Measurements from ENCODE around the gene RBMS2. TPM values are rescaled to one million over a fixed set of nuclear protein-coding genes. Genes with fewer than 3 reads are reported as not detected.

The RBMS2 gene
- polyA plus RNA-seq, 2 of the 4 experiments (the other 2 are of a cell fraction): 13.3 to 46.4 TPM

- POLR2A ChIA-PET: interaction anchor here (1.2 to 3.9 kb wide), 3 partner anchors 11 to 120 kb away, joined by 3 to 57 read pairs (median 4); partner anchors contain the start of gene PTGES3
- peaks cover 46% of the 10 kb centered on the region for H3K4me1 ChIP-seq
Measured at GRCh38 chr12:56634242-56634836, 112.7 kb downstream of the RBMS2 start.

DNA sequence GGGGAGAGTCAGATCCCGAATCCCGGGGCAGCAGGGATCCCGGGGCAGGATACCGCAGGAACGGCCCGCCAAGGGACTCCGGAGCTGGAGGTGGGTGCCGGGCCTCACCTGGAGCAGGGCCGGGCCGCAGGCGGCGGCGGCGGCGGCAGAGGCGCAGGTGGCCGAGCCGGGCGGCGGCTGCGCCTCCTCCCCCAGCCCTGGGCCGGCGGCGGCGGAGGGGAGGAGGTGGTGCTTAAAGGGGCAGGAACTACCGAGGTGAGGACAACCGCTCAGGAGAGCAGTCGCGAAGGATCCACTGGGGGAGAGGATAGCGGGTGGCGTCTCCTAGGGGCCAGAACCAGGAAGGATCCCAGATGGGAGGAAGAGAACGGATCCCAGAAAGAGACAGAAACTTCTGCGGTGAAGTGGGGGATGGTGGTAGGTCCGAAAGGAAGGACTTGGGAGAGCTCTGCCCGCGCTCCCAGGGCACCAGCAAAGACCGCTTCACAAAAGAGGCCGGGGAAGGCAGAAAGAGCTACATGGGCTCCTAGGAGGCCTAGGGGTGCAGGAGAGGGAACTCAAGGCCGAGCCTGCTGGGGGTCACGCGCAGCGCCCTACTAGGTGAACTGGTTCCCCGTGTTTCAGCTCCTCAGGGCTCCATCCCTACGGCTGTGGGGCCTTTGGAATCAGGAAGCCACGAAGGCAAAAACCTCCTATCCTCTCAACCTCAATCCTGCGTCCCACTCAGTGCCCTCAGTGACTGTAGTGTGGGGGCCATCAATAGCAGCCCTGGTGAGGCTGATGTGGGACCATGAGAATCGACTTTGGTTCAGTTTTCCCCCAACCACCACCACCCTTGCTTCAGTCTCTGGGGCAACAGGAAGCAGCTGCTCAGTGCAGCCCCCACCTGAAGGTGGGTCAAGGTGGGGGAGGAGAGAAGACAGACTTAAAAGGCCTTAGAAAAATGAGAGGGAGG is 113.5 kb downstream of the RBMS2 start:
- Histone ChIP-seq H3K4me1 (peaks cover 46% of the 10 kb centered on the region), H3K9me3 (no peaks in the 10 kb centered on the region), H3K4me3 (peak overlapping the region; percentile 80), H3K4me2 (peak overlapping the region; percentile 97), H3K27ac (peak overlapping the region; percentile 89 to 97)
- 3% methylated on average over 37 of the region's 47 CpGs for WGBS (ENCODE audit: missing lambda C conversion rate)
- FAIRE-seq (no peak), ATAC-seq (peak; percentile 69), DNase-seq (ENCODE audit: low read depth in 1 of 2, low spot score in 1 of 2) (peak; percentile 94 to 98)
- POLR2A ChIA-PET: interaction anchor here (1.2 to 3.9 kb wide), 4 partner anchors 10 to 121 kb away, joined by 3 to 57 read pairs (median 4); partner anchors contain the start of genes NACA and PTGES3
- CTCF ChIA-PET: interaction anchor here (0.7 to 4.3 kb wide), 29 partner anchors 11 to 267 kb away, joined by 3 to 74 read pairs (median 7); partner anchors contain the start of genes ATP5F1B and RBMS2
- TF ChIP-seq HOXB5 (CRISPR knock-in tag; IDR thresholded peaks at IDR 0.05) (no peak), KDM1A (IDR thresholded peaks at IDR 0.05; ENCODE audit: low read depth) (no peak), SMC3 (IDR thresholded peaks at IDR 0.05) (peak; percentile 35; the same call in 1 of the 3 replicates), HDAC2 (IDR thresholded peaks at IDR 0.05) (no peak), NPAS2 (CRISPR knock-in tag; IDR thresholded peaks at IDR 0.05; ENCODE audit: borderline replicate concordance) (no peak), ZNF302 (CRISPR knock-in tag; IDR thresholded peaks at IDR 0.05) (no peak), REST (IDR thresholded peaks at IDR 0.05) (no peak), MYC (IDR thresholded peaks at IDR 0.05; ENCODE audit: borderline replicate concordance, low read length) (no peak), HOXB13 (CRISPR knock-in tag; IDR thresholded peaks at IDR 0.05; ENCODE audit: low read depth) (no peak), JUNB (IDR thresholded peaks at IDR 0.05) (no peak), HOXA7 (CRISPR knock-in tag; IDR thresholded peaks at IDR 0.05) (no peak), ZSCAN20 (CRISPR knock-in tag; IDR thresholded peaks at IDR 0.05) (no peak), RCOR1 (IDR thresholded peaks at IDR 0.05; ENCODE audit: low read depth, low read length) (no peak), CHD2 (IDR thresholded peaks at IDR 0.05; ENCODE audit: low read length, partially characterized antibody) (no peak), MAZ (IDR thresholded peaks at IDR 0.05; ENCODE audit: borderline replicate concordance, low read depth, low read length) (no peak), RARB (CRISPR knock-in tag; IDR thresholded peaks at IDR 0.05) (no peak), CEBPB (IDR thresholded peaks at IDR 0.05) (no peak), POLR2A (IDR thresholded peaks at IDR 0.05; ENCODE audit: low read length) (peak; percentile 37), EP300 (IDR thresholded peaks at IDR 0.05) (no peak), ZFP36 (IDR thresholded peaks at IDR 0.05; ENCODE audit: borderline replicate concordance, partially characterized antibody) (no peak)
- TF ChIP-seq, protein P1, sequence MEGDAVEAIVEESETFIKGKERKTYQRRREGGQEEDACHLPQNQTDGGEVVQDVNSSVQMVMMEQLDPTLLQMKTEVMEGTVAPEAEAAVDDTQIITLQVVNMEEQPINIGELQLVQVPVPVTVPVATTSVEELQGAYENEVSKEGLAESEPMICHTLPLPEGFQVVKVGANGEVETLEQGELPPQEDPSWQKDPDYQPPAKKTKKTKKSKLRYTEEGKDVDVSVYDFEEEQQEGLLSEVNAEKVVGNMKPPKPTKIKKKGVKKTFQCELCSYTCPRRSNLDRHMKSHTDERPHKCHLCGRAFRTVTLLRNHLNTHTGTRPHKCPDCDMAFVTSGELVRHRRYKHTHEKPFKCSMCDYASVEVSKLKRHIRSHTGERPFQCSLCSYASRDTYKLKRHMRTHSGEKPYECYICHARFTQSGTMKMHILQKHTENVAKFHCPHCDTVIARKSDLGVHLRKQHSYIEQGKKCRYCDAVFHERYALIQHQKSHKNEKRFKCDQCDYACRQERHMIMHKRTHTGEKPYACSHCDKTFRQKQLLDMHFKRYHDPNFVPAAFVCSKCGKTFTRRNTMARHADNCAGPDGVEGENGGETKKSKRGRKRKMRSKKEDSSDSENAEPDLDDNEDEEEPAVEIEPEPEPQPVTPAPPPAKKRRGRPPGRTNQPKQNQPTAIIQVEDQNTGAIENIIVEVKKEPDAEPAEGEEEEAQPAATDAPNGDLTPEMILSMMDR (IDR thresholded peaks at IDR 0.05): peak; percentile 56
- TF ChIP-seq, protein P2, sequence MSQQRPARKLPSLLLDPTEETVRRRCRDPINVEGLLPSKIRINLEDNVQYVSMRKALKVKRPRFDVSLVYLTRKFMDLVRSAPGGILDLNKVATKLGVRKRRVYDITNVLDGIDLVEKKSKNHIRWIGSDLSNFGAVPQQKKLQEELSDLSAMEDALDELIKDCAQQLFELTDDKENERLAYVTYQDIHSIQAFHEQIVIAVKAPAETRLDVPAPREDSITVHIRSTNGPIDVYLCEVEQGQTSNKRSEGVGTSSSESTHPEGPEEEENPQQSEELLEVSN (IDR thresholded peaks at IDR 0.05; ENCODE audit: borderline replicate concordance, low read depth): 0 out of 2 replicates have a peak, but pooled peaks have one; percentile 32

More at GRCh38 chr12:56634242-56634836, 112.7 kb downstream of the RBMS2 start:
- CTCF ChIA-PET: interaction anchor here (0.6 to 4.3 kb wide), 15 partner anchors 11 to 371 kb away, joined by 3 to 74 read pairs (median 8); partner anchors contain the start of gene RBMS2
- no peak for FAIRE-seq
- peak; percentile 59 to 62 for DNase-seq (ENCODE audit: low read depth in 1 of 2, low spot score in 1 of 2)
- Histone ChIP-seq H3K4me2 (peak overlapping the region; percentile 97), H3K4me3 (peak overlapping the region; percentile 80), H3K9me3 (no peaks in the 10 kb centered on the region), H3K27ac (peak overlapping the region; percentile 89 to 97)
- WGBS (ENCODE audit: missing lambda C conversion rate): 4% methylated on average over 27 of the region's 27 CpGs
- TF ChIP-seq HES2 (IDR thresholded peaks at IDR 0.05): no peak
- TF ChIP-seq EHMT2 (IDR thresholded peaks at IDR 0.05; ENCODE audit: low read depth): no peak
- no peak for TF ChIP-seq RARB (CRISPR knock-in tag; IDR thresholded peaks at IDR 0.05)
- no peak for TF ChIP-seq MAFK (IDR thresholded peaks at IDR 0.05; ENCODE audit: partially characterized antibody)
- TF ChIP-seq EHF (CRISPR knock-in tag; IDR thresholded peaks at IDR 0.05): no peak
- no peak for TF ChIP-seq RNF2 (IDR thresholded peaks at IDR 0.05; ENCODE audit: borderline replicate concordance, low read depth)
- no peak for TF ChIP-seq JUNB (IDR thresholded peaks at IDR 0.05)
- no peak for TF ChIP-seq SMC3 (IDR thresholded peaks at IDR 0.05)
- TF ChIP-seq ESRRA (IDR thresholded peaks at IDR 0.05; ENCODE audit: borderline replicate concordance, low read length): no peak
- TF ChIP-seq NFE2L2 (conservative IDR thresholded peaks at IDR 0.05; ENCODE audit: low read length): no peak
- TF ChIP-seq KDM5A (IDR thresholded peaks at IDR 0.05): no peak
- no peak for TF ChIP-seq ZFP36 (IDR thresholded peaks at IDR 0.05; ENCODE audit: borderline replicate concordance, partially characterized antibody)
- TF ChIP-seq TFCP2L1 (CRISPR knock-in tag; IDR thresholded peaks at IDR 0.05): no peak
- TF ChIP-seq, protein P3, sequence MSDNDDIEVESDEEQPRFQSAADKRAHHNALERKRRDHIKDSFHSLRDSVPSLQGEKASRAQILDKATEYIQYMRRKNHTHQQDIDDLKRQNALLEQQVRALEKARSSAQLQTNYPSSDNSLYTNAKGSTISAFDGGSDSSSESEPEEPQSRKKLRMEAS (IDR thresholded peaks at IDR 0.05): no peak
- no peak for TF ChIP-seq FOSL2 (IDR thresholded peaks at IDR 0.05)
- TF ChIP-seq FOSL2 (CRISPR knock-in tag; IDR thresholded peaks at IDR 0.05): no peak
- TF ChIP-seq HDAC2 (IDR thresholded peaks at IDR 0.05): no peak
- TF ChIP-seq SREBF2 (IDR thresholded peaks at IDR 0.05): no peak
- peak in 1 of 2 experiments; percentile 3; a peak in 4 of 6 replicates for ATAC-seq

Measured in A549 (cell line).